ENCODE results near the gene DMGDH. TPM values are rescaled to one million over a fixed set of nuclear protein-coding genes. Genes with fewer than 3 reads are reported as not detected.
A peak's percentile ranks its signal among the peaks of the same experiment; 100 is the strongest.

DMGDH gene
- total and polyA plus RNA-seq, 2 of the 4 experiments (the other 2 are of a cell fraction): 0.18 TPM; not detected in 1

DNA sequence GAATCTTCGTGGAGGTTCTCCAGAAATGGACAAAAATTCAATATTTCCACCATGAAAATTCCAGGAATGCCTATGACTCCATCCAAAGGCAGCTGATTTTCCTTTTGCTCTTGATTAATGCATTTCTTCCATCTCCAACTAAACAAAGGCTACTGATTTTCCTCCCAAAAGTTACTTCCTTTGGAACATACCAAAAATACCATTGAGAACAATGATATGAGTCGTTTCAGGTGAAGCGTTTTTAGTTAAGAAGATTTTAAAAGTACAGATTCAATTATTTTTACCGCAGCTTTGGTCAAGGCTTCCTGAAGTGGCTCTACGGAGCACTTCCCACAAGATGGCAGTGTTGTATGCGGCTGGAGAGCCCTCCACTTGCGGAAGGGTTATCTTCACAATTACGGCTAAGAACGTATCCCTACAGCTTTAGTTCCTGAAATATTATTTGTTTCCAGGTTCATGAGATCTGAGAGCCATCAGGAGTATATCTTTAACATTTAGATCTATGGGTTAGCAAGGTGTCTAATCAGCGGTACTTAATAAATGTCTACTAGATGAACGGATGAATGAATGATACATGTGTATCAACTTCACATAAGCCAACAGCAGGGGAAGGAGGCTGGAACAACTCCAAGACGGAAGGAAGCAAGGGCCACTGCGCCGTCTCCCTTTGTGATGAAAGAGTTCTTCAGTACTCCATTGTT lies 48.5 kb downstream of the DMGDH start:
- peak overlapping the region; percentile 82 for H3K4ac ChIP-seq (ENCODE audit: low read depth, low read length)
- peak; percentile 78 for DNase-seq
- dilution Hi-C loops (cut with HindIII; ENCODE audit: low sequenced_read_pairs, unreplicated experiment): no loop called here
- H3K9ac ChIP-seq (ENCODE audit: low read depth, low read length): peak overlapping the region; percentile 33; the same call in 1 of the 2 replicates
- ATAC-seq (ENCODE audit: low read depth): peak; percentile 90
- in situ Hi-C loops (cut with MboI; ENCODE audit: low sequenced_read_pairs): loop anchor here (10.0 kb wide), 1 partner anchor 444 kb away; no protein-coding TSS in a partner anchor
- H4K20me1 ChIP-seq (ENCODE audit: insufficient read depth, low read length): no peaks in the 10 kb centered on the region
- no peaks in the 10 kb centered on the region for H3K36me3 ChIP-seq (ENCODE audit: control insufficient read depth, insufficient read depth, low read length)
- H3K4me3 ChIP-seq (ENCODE audit: insufficient read depth, low read depth, low read length): peak overlapping the region; percentile 39; the same call in 1 of the 2 replicates
- peaks cover 5% of the 10 kb centered on the region for H3K4me1 ChIP-seq (ENCODE audit: control insufficient read depth, insufficient read depth, low read length)
- intact Hi-C loops (cut with micrococcal nuclease): loop anchor here (1.0 to 10.0 kb wide), 6 partner anchors 39 to 1846 kb away; partner anchors contain the start of genes JMY and TENT2
- peak overlapping the region; percentile 91 for H3K4me2 ChIP-seq (ENCODE audit: low read depth, low read length)
- CTCF ChIA-PET: interaction anchor here (0.6 to 9.5 kb wide), 15 partner anchors 9 to 1068 kb away, joined by 3 to 115 read pairs (median 3); no protein-coding TSS in a partner anchor
- WGBS, 2 experiments (ENCODE audit: extremely low coverage in 2 of 2, insufficient read length in 1 of 2): 0% methylated on average over 1 of the region's 14 CpGs; no CpG with 5 or more reads in 1 of the 2 experiments
- H3K56ac ChIP-seq (ENCODE audit: extremely low read depth, insufficient read depth, low read length): peak overlapping the region; percentile 65
- H2BK15ac ChIP-seq (ENCODE audit: low read depth, low read length): peak overlapping the region; percentile 48
- H3K9me3 ChIP-seq (ENCODE audit: control insufficient read depth, insufficient read depth, low read length): no peaks in the 10 kb centered on the region
- no peaks in the 10 kb centered on the region for H3K27me3 ChIP-seq (ENCODE audit: control insufficient read depth, insufficient read depth, low read length)
- peak overlapping the region; percentile 71 to 89; a peak in 3 of 4 replicates for H4K8ac ChIP-seq (ENCODE audit: low read depth in 2 of 2, low read length in 2 of 2)
- H2AK9ac ChIP-seq (replicated peaks; ENCODE audit: low read depth, low read length, poor library complexity): peak overlapping the region; percentile 1
- peak overlapping the region; percentile 35 for H3K27ac ChIP-seq (ENCODE audit: insufficient read depth, low read length)
- peak overlapping the region; percentile 53 for H4K91ac ChIP-seq (ENCODE audit: insufficient read depth, low read depth, low read length)
- H3K9me1 ChIP-seq (ENCODE audit: insufficient read depth, low read length): peaks cover 5% of the 10 kb centered on the region
- peak overlapping the region; percentile 91 for H2BK5ac ChIP-seq (ENCODE audit: low read depth, low read length, poor library complexity, severe bottlenecking)
- TF ChIP-seq POLR2A (IDR thresholded peaks at IDR 0.05; ENCODE audit: low read depth, low read length) (no peak), RAD21 (IDR thresholded peaks at IDR 0.05; ENCODE audit: low read length) (peak; percentile 77), SMC3 (IDR thresholded peaks at IDR 0.05; ENCODE audit: low read depth, low read length) (peak; percentile 79)
- TF ChIP-seq, protein P1, sequence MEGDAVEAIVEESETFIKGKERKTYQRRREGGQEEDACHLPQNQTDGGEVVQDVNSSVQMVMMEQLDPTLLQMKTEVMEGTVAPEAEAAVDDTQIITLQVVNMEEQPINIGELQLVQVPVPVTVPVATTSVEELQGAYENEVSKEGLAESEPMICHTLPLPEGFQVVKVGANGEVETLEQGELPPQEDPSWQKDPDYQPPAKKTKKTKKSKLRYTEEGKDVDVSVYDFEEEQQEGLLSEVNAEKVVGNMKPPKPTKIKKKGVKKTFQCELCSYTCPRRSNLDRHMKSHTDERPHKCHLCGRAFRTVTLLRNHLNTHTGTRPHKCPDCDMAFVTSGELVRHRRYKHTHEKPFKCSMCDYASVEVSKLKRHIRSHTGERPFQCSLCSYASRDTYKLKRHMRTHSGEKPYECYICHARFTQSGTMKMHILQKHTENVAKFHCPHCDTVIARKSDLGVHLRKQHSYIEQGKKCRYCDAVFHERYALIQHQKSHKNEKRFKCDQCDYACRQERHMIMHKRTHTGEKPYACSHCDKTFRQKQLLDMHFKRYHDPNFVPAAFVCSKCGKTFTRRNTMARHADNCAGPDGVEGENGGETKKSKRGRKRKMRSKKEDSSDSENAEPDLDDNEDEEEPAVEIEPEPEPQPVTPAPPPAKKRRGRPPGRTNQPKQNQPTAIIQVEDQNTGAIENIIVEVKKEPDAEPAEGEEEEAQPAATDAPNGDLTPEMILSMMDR (conservative IDR thresholded peaks at IDR 0.05; ENCODE audit: low read depth, low read length): peak; percentile 77
- H3K23ac ChIP-seq (ENCODE audit: low read depth, low read length): peak overlapping the region; percentile 15; the same call in 1 of the 2 replicates
- BruUV-seq (replicated peaks): no TSS peak
- H3K79me1 ChIP-seq (ENCODE audit: low read depth in 1 of 2, low read length in 2 of 2): no peaks in the 10 kb centered on the region
- peak overlapping the region; percentile 78 for H3K14ac ChIP-seq (replicated peaks; ENCODE audit: low read depth, low read length)
- H2AK5ac ChIP-seq (ENCODE audit: low read depth, low read length): peak overlapping the region; percentile 31
- peak overlapping the region; percentile 90 for H3K18ac ChIP-seq (ENCODE audit: low read depth, low read length)
- peak overlapping the region; percentile 93 for H2BK20ac ChIP-seq (ENCODE audit: low read depth, low read length)
- peak overlapping the region; percentile 98 for H4K5ac ChIP-seq (ENCODE audit: low read depth, low read length)
- POLR2A ChIA-PET (ENCODE audit: unreplicated experiment): no interaction called here
- H2AFZ ChIP-seq (replicated peaks; ENCODE audit: low read length, poor library complexity): peak overlapping the region; percentile 74
- H2BK120ac ChIP-seq (ENCODE audit: low read depth, low read length): peak overlapping the region; percentile 81
